T-cell (primary cell): ENCODE data around the gene SPCS1. TPM values are rescaled to one million over a fixed set of nuclear protein-coding genes. Genes with fewer than 3 reads are reported as not detected.
A peak's percentile ranks its signal among the peaks of the same experiment; 100 is the strongest.

Experiments used
- ATAC-seq, 4 experiments: fragments of 200-7000 bp in 3 of 4; fragments of 150-1000 bp in 1 of 4; cut with Tn5 transposase; replicated peaks in 1 of 4; 1 replicate in 3 of 4; 2 replicates in 1 of 4; pipeline ENCODE4 v1.10.0; 2021; ENCODE audit warnings: moderate library complexity in 3 of 4, mild to moderate bottlenecking in 2 of 4, moderate number of reproducible peaks in 1 of 4
- CTCF ChIA-PET, 2 donors: fragments of 300-600 bp; sonication (Branson Sonifier 250); formaldehyde crosslinking; loops; one replicate each; lab custom pipeline; 2022; ENCODE audit warnings: antibody characterized with exemption in 2 of 2; lab: Charles Lee
- POLR2A ChIA-PET, 2 donors: fragments of 300-600 bp; sonication (Branson Sonifier 250); formaldehyde crosslinking; loops; one replicate each; lab custom pipeline; 2022; ENCODE audit warnings: antibody characterized with exemption in 2 of 2; lab: Charles Lee
- DNase-seq, 35 experiments: peaks; one replicate each; pipeline versions ENCODE4 v3.0.0 to v3.0.0-alpha.2; 2013 to 2023
- H3K27ac ChIP-seq: one replicate; pipeline ENCODE4 v1.5.1; 2013; ENCODE audit warnings: low read length
- H3K27me3 ChIP-seq, 2 experiments: replicated peaks in 1 of 2; 1 replicate in 1 of 2; 2 replicates in 1 of 2; pipeline versions ENCODE4 v1.6.1 to v1.7.0; 2013; ENCODE audit warnings: low read length in 1 of 2, mixed read lengths in 1 of 2; ENCODE audit not compliant: control insufficient read depth in 2 of 2, insufficient read depth in 2 of 2; ENCODE audit errors: extremely low read depth in 1 of 2
- H3K36me3 ChIP-seq, 2 donors: 1 replicate in 1 of 2; 2 replicates in 1 of 2; pipeline versions ENCODE4 v1.6.1 to v1.7.0; 2013; ENCODE audit warnings: low read length in 1 of 2; ENCODE audit not compliant: control insufficient read depth in 2 of 2, insufficient read depth in 1 of 2; ENCODE audit errors: extremely low read depth in 1 of 2
- H3K4me1 ChIP-seq, 2 experiments: 1 replicate in 1 of 2; 2 replicates in 1 of 2; pipeline versions ENCODE4 v1.6.1 to v1.7.0; 2013; ENCODE audit warnings: low read length in 2 of 2, mixed read lengths in 1 of 2; ENCODE audit not compliant: insufficient read depth in 2 of 2, control insufficient read depth in 1 of 2; ENCODE audit errors: extremely low read depth in 1 of 2
- H3K4me3 ChIP-seq, 2 donors: 1 replicate in 1 of 2; 2 replicates in 1 of 2; pipeline versions ENCODE4 v1.5.1 to v1.7.0; 2013; ENCODE audit warnings: mild to moderate bottlenecking in 2 of 2, low read length in 1 of 2, moderate library complexity in 1 of 2; ENCODE audit not compliant: control insufficient read depth in 1 of 2; ENCODE audit errors: extremely low read depth in 1 of 2
- H3K9me3 ChIP-seq: 2 replicates; pipeline ENCODE4 v1.7.0; 2013
- H3K27ac Mint-ChIP-seq, 2 donors: one replicate each; pipeline ENCODE4 v1.8.0; 2020 to 2021; ENCODE audit warnings: mild to moderate bottlenecking in 2 of 2, mixed read lengths in 2 of 2
- H3K27me3 Mint-ChIP-seq, 2 donors: one replicate each; pipeline ENCODE4 v1.8.0; 2021 to 2022; ENCODE audit warnings: mixed read lengths in 2 of 2
- H3K36me3 Mint-ChIP-seq: one replicate; pipeline ENCODE4 v1.8.0; 2021; ENCODE audit warnings: mixed read lengths
- H3K4me1 Mint-ChIP-seq, 3 donors: one replicate each; pipeline ENCODE4 v1.8.0; 2020 to 2022; ENCODE audit warnings: mixed read lengths in 3 of 3, mild to moderate bottlenecking in 1 of 3
- H3K4me3 Mint-ChIP-seq, 3 donors: one replicate each; pipeline ENCODE4 v1.8.0; 2020 to 2022; ENCODE audit warnings: mild to moderate bottlenecking in 3 of 3, mixed read lengths in 3 of 3, moderate library complexity in 3 of 3
- H3K9me3 Mint-ChIP-seq, 3 donors: one replicate each; pipeline ENCODE4 v1.8.0; 2020 to 2022; ENCODE audit warnings: mixed read lengths in 3 of 3
- WGBS: methylation state at CpG from one replicate; pipeline ENCODE4 v1.1.5; 2013; ENCODE audit warnings: missing lambda C conversion rate; ENCODE audit not compliant: insufficient coverage; 5-methylcytosine and 5-hydroxymethylcytosine counted together
- total RNA-seq, 35 experiments: library from RNA in 6 of 35; stranded (reverse) in 6 of 35; fragments of 120-200 nt in 1 of 35; gene quantifications; one replicate each; pipeline versions ENCODE4 v1.2.1 to v1.2.4 and lab custom pipeline; 2013 to 2026

Gene SPCS1
- total RNA-seq, 5 donors from 2014 or later (not counting 1 experiment from before 2014, with no cell fraction given), result 61.8 to 85.8 (median 81.3) TPM

DNA sequence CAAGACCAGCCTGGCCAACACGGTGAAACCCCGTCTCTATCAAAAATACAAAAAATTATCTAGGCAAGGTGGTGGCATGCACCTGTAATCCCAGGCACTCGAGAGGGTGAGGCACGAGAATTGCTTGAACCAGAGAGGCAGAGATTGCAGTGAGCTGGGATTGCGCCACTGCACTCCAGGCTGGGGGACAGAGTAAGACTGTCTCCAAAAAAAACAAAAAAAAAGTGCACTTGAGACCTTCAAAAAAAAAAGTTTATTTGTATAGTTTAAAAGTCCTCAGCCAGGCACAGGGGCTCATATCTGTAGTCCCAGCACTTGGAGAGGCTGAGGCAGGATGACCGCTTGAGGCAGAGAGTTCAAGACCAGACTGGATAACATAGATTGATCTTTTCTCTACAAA, 22.3 kb upstream of the SPCS1 start:
- no peak overlapping the region for H3K4me3 ChIP-seq
- H3K27ac ChIP-seq, result no peak overlapping the region
- peaks cover 55 to 79% (median 77%) of the 10 kb centered on the region in 3 donors for H3K4me1 Mint-ChIP-seq
- CTCF ChIA-PET, result no interaction called here
- peaks cover 34% of the 10 kb centered on the region for H3K36me3 Mint-ChIP-seq
- ATAC-seq, result no peak
- H3K27me3 Mint-ChIP-seq, result no peaks in the 10 kb centered on the region
- H3K9me3 Mint-ChIP-seq, result no peaks in the 10 kb centered on the region
- H3K27me3 ChIP-seq, result no peaks in the 10 kb centered on the region
- POLR2A ChIA-PET, result interaction anchor here in 1 of 2 donors (0.7 kb wide), 1 partner anchor 568 kb away, joined by 8 read pairs; no protein-coding TSS in a partner anchor
- H3K4me1 ChIP-seq, result peaks cover 17 to 23% of the 10 kb centered on the region in 2 experiments
- peaks cover 8 to 37% of the 10 kb centered on the region in 2 donors for H3K36me3 ChIP-seq
- H3K27ac Mint-ChIP-seq, result peak overlapping the region in 1 of 2 donors; percentile 44
- H3K9me3 ChIP-seq, result no peaks in the 10 kb centered on the region
- H3K4me3 Mint-ChIP-seq, result peak overlapping the region; percentile 21 to 99 (median 46)
- DNase-seq, result no peak
- WGBS, result 82% methylated on average over 4 of the region's 6 CpGs

DNA sequence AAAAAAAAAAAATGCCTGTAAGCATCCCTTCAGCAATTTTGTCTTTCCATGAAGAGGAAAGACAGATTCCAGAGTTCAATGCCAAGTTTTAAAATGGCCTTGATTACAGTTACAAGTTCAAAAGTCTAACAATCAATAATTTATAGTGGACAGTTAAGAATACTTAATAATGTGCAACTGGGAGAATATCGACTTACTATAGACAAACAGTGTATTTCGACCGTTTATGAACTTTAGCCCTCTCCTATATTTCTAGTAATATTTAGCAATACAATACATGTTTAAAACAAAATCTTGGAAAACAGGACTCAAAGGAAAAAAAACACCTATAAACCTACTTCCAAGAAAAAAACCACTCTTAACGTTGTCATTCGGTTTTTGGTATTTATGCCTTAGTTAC, 21.7 kb upstream of the SPCS1 start:
- H3K36me3 ChIP-seq, result peaks cover 3 to 37% of the 10 kb centered on the region in 2 donors
- peak overlapping the region; percentile 83 to 95 for H3K27ac Mint-ChIP-seq
- POLR2A ChIA-PET, result interaction anchor here in 1 of 2 donors (0.7 kb wide), 1 partner anchor 567 kb away, joined by 8 read pairs; no protein-coding TSS in a partner anchor
- ATAC-seq, result no peak
- no peak for DNase-seq
- H3K9me3 Mint-ChIP-seq, result no peaks in the 10 kb centered on the region
- no peaks in the 10 kb centered on the region for H3K9me3 ChIP-seq
- no peak overlapping the region for H3K4me3 ChIP-seq
- H3K4me1 Mint-ChIP-seq, result peaks cover 49 to 76% (median 73%) of the 10 kb centered on the region in 3 donors
- CTCF ChIA-PET, result no interaction called here
- peak overlapping the region; percentile 89 to 99 (median 90) for H3K4me3 Mint-ChIP-seq
- no peak overlapping the region for H3K27ac ChIP-seq
- H3K4me1 ChIP-seq, result peaks cover 17 to 23% of the 10 kb centered on the region in 2 experiments
- H3K36me3 Mint-ChIP-seq, result peaks cover 35% of the 10 kb centered on the region
- no CpG with 5 or more reads among the region's 5 CpGs for WGBS
- no peaks in the 10 kb centered on the region for H3K27me3 ChIP-seq
- no peaks in the 10 kb centered on the region for H3K27me3 Mint-ChIP-seq

DNA sequence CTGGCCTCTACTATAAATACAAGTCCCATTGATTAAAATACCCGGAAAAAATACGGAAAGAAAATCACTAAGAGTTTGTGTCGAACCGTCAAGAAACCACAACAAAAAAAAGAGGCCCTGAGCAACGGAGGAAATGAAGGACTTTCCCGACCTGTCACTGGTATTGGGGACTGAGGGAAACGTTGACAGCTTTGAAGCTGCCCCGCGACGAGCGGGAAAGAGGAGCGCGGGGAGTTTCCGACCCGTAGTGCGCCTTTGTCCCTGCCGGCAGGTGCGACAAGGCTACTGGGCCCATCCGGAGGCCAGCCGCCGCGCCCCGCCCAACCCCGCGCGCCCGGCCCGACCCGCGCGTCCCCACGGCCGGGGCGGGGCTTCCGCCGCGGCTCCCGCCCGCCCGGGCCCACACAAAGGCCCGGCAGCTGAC, 20.6 kb upstream of the SPCS1 start:
- H3K4me3 ChIP-seq, result peak overlapping the region; percentile 75 to 84
- no peaks in the 10 kb centered on the region for H3K27me3 ChIP-seq
- DNase-seq, result peak in 33 of 35 experiments; percentile 51 to 88 (median 68)
- peaks cover 17 to 23% of the 10 kb centered on the region in 2 experiments for H3K4me1 ChIP-seq
- ChIA-PET CTCF (no interaction called here), POLR2A (no interaction called here)
- H3K27ac Mint-ChIP-seq, result peak overlapping the region; percentile 83 to 95
- peak overlapping the region; percentile 91 for H3K27ac ChIP-seq
- peaks cover 36% of the 10 kb centered on the region for H3K36me3 Mint-ChIP-seq
- peaks cover 39 to 70% (median 66%) of the 10 kb centered on the region in 3 donors for H3K4me1 Mint-ChIP-seq
- peak overlapping the region; percentile 89 to 99 (median 90) for H3K4me3 Mint-ChIP-seq
- H3K9me3 Mint-ChIP-seq, result no peaks in the 10 kb centered on the region
- peaks cover 0 to 40% of the 10 kb centered on the region in 2 donors for H3K36me3 ChIP-seq
- ATAC-seq, result peak; percentile 75 to 81 (median 78)
- H3K27me3 Mint-ChIP-seq, result no peaks in the 10 kb centered on the region
- WGBS, result 0% methylated on average over 32 of the region's 41 CpGs
- H3K9me3 ChIP-seq, result no peaks in the 10 kb centered on the region

DNA sequence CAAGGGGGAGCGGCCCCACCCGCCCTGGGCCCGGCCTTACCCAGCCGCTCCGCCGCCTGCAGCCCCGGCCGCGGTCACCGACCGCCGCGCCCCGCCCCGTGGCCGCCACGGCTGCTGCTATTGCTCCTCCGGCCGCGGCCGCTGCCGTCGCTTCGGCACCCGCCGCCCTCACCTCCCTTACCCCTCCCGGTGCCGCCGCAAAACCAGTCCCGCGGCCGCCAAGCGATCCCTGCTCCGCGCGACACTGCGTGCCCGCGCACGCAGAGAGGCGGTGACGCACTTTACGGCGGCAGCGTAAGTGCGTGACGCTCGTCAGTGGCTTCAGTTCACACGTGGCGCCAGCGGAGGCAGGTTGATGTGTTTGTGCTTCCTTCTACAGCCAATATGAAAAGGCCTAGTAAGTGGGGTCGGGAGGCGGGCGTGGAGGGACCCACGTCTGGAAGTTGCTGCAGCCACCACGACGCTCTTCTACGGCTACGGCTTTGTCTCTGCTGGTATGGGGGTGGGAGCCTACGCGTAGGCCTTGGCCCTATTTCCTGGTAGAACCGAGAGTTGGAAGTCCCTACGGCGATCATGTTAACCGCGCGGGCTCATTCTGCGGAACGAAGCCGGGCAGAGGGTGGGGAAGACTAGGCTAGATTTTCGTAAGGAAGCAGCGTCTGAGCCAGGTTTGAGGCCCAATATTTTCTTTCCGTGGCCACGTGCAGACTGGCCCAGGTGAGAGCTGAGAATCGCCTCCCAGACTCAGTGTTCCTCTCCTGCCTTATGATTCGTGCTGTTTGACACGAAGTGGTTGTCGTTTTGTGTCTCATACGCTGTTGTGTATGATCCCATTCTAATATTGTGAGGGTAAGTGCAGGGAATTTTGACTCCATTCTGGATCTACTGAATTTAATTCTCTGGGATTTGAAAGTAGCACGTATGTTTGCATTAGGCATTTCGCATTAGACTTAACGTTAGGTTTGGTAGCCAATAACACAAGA, 19.9 kb upstream of the SPCS1 start, which contains the start of the genes GNL3 and PBRM1:
Gene GNL3 (plus strand): TSS at position 324 of the 983 bp plus-strand sequence. CDS start 61 bp downstream, at position 385.
Gene PBRM1 (minus strand): TSS at position 205 of the 983 bp plus-strand sequence.
- DNase-seq, result peak; percentile 86 to 97 (median 91)
- Mint-ChIP-seq H3K36me3 (peaks cover 39% of the 10 kb centered on the region), H3K9me3 (no peaks in the 10 kb centered on the region), H3K4me3 (peak within 1 kb of the TSS; percentile 96 to 99 (median 99)), H3K27me3 (no peaks in the 10 kb centered on the region), H3K4me1 (peaks cover 39 to 67% (median 65%) of the 10 kb centered on the region in 3 donors), H3K27ac (peak within 1 kb of the TSS; percentile 97 to 98)
- H3K4me3 ChIP-seq, result peak within 1 kb of the TSS; percentile 79 to 84
- H3K36me3 ChIP-seq, result peaks cover 0 to 44% of the 10 kb centered on the region in 2 donors
- H3K27ac ChIP-seq, result peak within 1 kb of the TSS; percentile 91
- ATAC-seq, result peak; percentile 86 to 91 (median 88)
- H3K4me1 ChIP-seq, result peaks cover 17 to 20% of the 10 kb centered on the region in 2 experiments
- POLR2A ChIA-PET, result interaction anchor here (0.5 to 1.4 kb wide), 2 partner anchors 20 to 23 kb away, joined by 4 to 6 read pairs; partner anchors contain the start of gene SPCS1 (in 1 of the 2)
- CTCF ChIA-PET, result no interaction called here
- H3K9me3 ChIP-seq, result no peaks in the 10 kb centered on the region
- under 1% methylated on average over 71 of the region's 82 CpGs for WGBS
- no peaks in the 10 kb centered on the region for H3K27me3 ChIP-seq

DNA sequence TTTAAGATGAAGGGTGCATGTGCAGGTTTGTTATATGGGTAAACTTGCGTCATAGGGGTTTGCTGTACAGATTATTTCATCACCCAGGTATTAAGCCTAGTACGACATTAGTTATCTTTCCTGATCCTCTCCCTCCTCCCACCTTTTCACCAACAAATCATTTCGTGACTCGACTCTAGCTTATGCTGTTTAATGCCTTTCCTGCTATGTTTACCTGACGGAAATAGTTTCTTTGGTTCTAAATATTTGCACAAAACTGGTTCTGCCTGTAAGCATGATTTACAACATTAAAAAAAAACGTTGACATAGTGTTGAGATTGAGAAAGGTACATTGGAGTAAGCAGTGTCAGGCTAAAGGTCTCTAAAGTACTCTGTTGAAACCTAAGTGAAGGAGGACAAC, 17.6 kb upstream of the SPCS1 start:
- ChIA-PET CTCF (no interaction called here), POLR2A (no interaction called here)
- Histone ChIP-seq H3K27me3 (no peaks in the 10 kb centered on the region), H3K36me3 (peaks cover 3 to 66% of the 10 kb centered on the region in 2 donors), H3K4me1 (peaks cover 17 to 20% of the 10 kb centered on the region in 2 experiments), H3K4me3 (no peak overlapping the region), H3K27ac (no peak overlapping the region), H3K9me3 (no peaks in the 10 kb centered on the region)
- H3K27ac Mint-ChIP-seq, result no peak overlapping the region
- peak overlapping the region in 1 of 3 donors; percentile 21 for H3K4me3 Mint-ChIP-seq
- H3K9me3 Mint-ChIP-seq, result no peaks in the 10 kb centered on the region
- H3K36me3 Mint-ChIP-seq, result peaks cover 46% of the 10 kb centered on the region
- H3K4me1 Mint-ChIP-seq, result peaks cover 23 to 52% (median 50%) of the 10 kb centered on the region in 3 donors
- DNase-seq (no peak), ATAC-seq (no peak)
- H3K27me3 Mint-ChIP-seq, result no peaks in the 10 kb centered on the region
- WGBS, result no CpG with 5 or more reads among the region's 6 CpGs

DNA sequence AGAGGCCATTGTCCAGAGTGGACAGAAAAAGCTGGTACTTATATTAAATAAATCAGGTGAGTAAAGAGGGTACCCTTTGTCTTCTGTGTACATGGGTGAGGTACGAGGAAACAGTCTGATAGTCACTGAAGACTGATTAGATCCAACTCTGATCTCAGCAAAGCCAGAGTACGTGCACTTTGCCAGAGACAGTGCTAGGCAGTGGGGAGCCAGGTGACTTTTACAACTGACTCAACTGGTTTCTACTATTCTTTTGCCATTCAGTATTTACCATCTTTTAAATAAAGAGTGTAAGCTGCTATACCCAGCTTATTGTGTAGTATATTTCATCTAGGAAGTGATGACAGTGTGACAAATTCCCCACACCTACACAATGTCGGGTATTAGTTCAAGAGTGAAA, 16.8 kb upstream of the SPCS1 start:
- Histone ChIP-seq H3K4me3 (no peak overlapping the region), H3K27me3 (no peaks in the 10 kb centered on the region), H3K4me1 (peaks cover 13% of the 10 kb centered on the region in 2 experiments), H3K9me3 (no peaks in the 10 kb centered on the region), H3K27ac (peak overlapping the region; percentile 6), H3K36me3 (peaks cover 3 to 75% of the 10 kb centered on the region in 2 donors)
- Mint-ChIP-seq H3K4me3 (no peak overlapping the region), H3K27me3 (no peaks in the 10 kb centered on the region), H3K27ac (no peak overlapping the region), H3K4me1 (peaks cover 19 to 48% (median 44%) of the 10 kb centered on the region in 3 donors), H3K9me3 (no peaks in the 10 kb centered on the region), H3K36me3 (peaks cover 52% of the 10 kb centered on the region)
- ChIA-PET POLR2A (interaction anchor here in 1 of 2 donors (1.6 kb wide), 1 partner anchor 16 kb away, joined by 3 read pairs; the partner anchor contains the start of genes GLT8D1 and SPCS1), CTCF (no interaction called here)
- WGBS, result 94% methylated on average over 2 of the region's 3 CpGs
- ATAC-seq (no peak), DNase-seq (no peak)
